HepG2 (cell line): ENCODE results near the gene RGS2. TPM values are rescaled to one million over a fixed set of nuclear protein-coding genes. Genes with fewer than 3 reads are reported as not detected.

Experiments used
- FOXP4 ChIP-seq: sonication (generic); formaldehyde crosslinking; IDR thresholded peaks from 2 replicates; pipeline ENCODE4 v1.4.0; 2020; ENCODE audit warnings: missing genetic modification reagents
- MTF2 ChIP-seq: sonication (generic); formaldehyde crosslinking; IDR thresholded peaks from 2 replicates; pipeline ENCODE4 v1.5.0; 2020; ENCODE audit warnings: missing genetic modification reagents, borderline replicate concordance
- ONECUT2 ChIP-seq: sonication (generic); formaldehyde crosslinking; IDR thresholded peaks from 2 replicates; pipeline ENCODE4 v1.4.0; 2020; ENCODE audit warnings: missing genetic modification reagents
- PHB2 ChIP-seq: fragments of 450-650 bp; IDR thresholded peaks from 2 replicates; pipeline ENCODE4 v1.6.1; 2018; ENCODE audit not compliant: partially characterized antibody
- REL ChIP-seq: sonication (generic); formaldehyde crosslinking; conservative IDR thresholded peaks from 2 replicates; pipeline ENCODE4 v1.8.0; 2022; ENCODE audit warnings: mild to moderate bottlenecking, missing genetic modification reagents, moderate library complexity
- ZFP91 ChIP-seq: sonication (generic); formaldehyde crosslinking; IDR thresholded peaks from 2 replicates; pipeline ENCODE4 v1.9.0; 2022; ENCODE audit warnings: missing genetic modification reagents, mild to moderate bottlenecking, borderline replicate concordance
- ZMYM4 ChIP-seq: sonication (generic); formaldehyde crosslinking; IDR thresholded peaks from 2 replicates; pipeline ENCODE4 v1.8.1; 2023; ENCODE audit warnings: mild to moderate bottlenecking, missing genetic modification reagents
- ZNF550 ChIP-seq: sonication (generic); formaldehyde crosslinking; IDR thresholded peaks from 2 replicates; pipeline ENCODE4 v1.4.0; 2020; ENCODE audit warnings: mild to moderate bottlenecking, missing genetic modification reagents, borderline replicate concordance
- ZNF841 ChIP-seq: sonication (generic); formaldehyde crosslinking; IDR thresholded peaks from 2 replicates; pipeline ENCODE4 v1.8.1; 2023; ENCODE audit warnings: missing genetic modification reagents, borderline replicate concordance
- polyA plus RNA-seq, 8 experiments: library from polyadenylated mRNA; depleted of rRNA in 3 of 8; stranded (reverse) in 7 of 8; unstranded in 1 of 8; fragments of >200 nt; fragmentation: Illumina TruSeq in 4 of 8; extraction: Trizol in 4 of 8; gene quantifications; 2 replicates each; pipeline versions ENCODE4 v1.2.1 to v1.2.3, GENCODE V29; 2011 to 2016; ENCODE audit warnings: low read depth in 4 of 8, missing spikeins in 1 of 8, mixed read lengths in 1 of 8; ENCODE audit not compliant: insufficient read depth in 1 of 8
- total RNA-seq, 5 experiments: library from RNA; depleted of rRNA; stranded (reverse); fragments of >200 nt; fragmentation: Illumina TruSeq; extraction: Trizol; gene quantifications; 2 replicates each; pipeline ENCODE4 v1.2.3, GENCODE V29; 2016; ENCODE audit warnings: low read depth in 1 of 5
- TF ChIP-seq, protein P1 (sequence below): sonication (generic); formaldehyde crosslinking; IDR thresholded peaks from 2 replicates; pipeline ENCODE4 v1.4.0; 2020; ENCODE audit warnings: missing genetic modification reagents

RGS2 gene
- total and polyA plus RNA-seq, 2 of the 13 experiments (the other 11 are each of a cell fraction or from before 2014, with no cell fraction given): 0.64 to 1.4 TPM

- no peak for TF ChIP-seq FOXP4 (CRISPR knock-in tag)
- no peak for TF ChIP-seq ZNF550 (CRISPR knock-in tag)
- TF ChIP-seq MTF2 (CRISPR knock-in tag): no peak
- 0 out of 2 replicates have a peak, but pooled peaks have one; percentile 20 for TF ChIP-seq ZMYM4 (CRISPR knock-in tag)
- no peak for TF ChIP-seq ZNF841 (CRISPR knock-in tag)
- peak; percentile 71 for TF ChIP-seq ONECUT2 (CRISPR knock-in tag)
- TF ChIP-seq PHB2: no peak
- no peak for TF ChIP-seq ZFP91 (CRISPR knock-in tag)
- TF ChIP-seq, protein P1, sequence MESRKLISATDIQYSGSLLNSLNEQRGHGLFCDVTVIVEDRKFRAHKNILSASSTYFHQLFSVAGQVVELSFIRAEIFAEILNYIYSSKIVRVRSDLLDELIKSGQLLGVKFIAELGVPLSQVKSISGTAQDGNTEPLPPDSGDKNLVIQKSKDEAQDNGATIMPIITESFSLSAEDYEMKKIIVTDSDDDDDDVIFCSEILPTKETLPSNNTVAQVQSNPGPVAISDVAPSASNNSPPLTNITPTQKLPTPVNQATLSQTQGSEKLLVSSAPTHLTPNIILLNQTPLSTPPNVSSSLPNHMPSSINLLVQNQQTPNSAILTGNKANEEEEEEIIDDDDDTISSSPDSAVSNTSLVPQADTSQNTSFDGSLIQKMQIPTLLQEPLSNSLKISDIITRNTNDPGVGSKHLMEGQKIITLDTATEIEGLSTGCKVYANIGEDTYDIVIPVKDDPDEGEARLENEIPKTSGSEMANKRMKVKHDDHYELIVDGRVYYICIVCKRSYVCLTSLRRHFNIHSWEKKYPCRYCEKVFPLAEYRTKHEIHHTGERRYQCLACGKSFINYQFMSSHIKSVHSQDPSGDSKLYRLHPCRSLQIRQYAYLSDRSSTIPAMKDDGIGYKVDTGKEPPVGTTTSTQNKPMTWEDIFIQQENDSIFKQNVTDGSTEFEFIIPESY (CRISPR knock-in tag): no peak
- no peak for TF ChIP-seq REL (CRISPR knock-in tag)
Observed at GRCh38 chr1:192811594-192812239, 2.9 kb downstream of the RGS2 start (continued).
